K562 (cell line): ENCODE data around the gene PAN3. TPM values are rescaled to one million over a fixed set of nuclear protein-coding genes. Genes with fewer than 3 reads are reported as not detected.

Experiments used
- AFF4 ChIP-seq: sonication (generic); formaldehyde crosslinking; IDR thresholded peaks from 2 replicates; pipeline ENCODE4 v1.8.0; 2023; ENCODE audit warnings: mild to moderate bottlenecking, missing genetic modification reagents
- CBFA2T2 ChIP-seq: fragments of 450-650 bp; conservative IDR thresholded peaks from 2 replicates; pipeline ENCODE4 v1.6.1; 2017; ENCODE audit warnings: mild to moderate bottlenecking
- ELF1 ChIP-seq: fragments of 200-800 bp; sonication (Bioruptor generic); IDR thresholded peaks from 2 replicates; pipeline ENCODE4 v1.6.1; 2016; ENCODE audit warnings: missing genetic modification characterization, missing compliant biosample characterization
- ETS1 ChIP-seq: conservative IDR thresholded peaks from 2 replicates; pipeline ENCODE4 v1.6.1; 2011; ENCODE audit warnings: low read depth, mild to moderate bottlenecking, low read length; ENCODE audit not compliant: control insufficient read depth
- FIP1L1 ChIP-seq: fragments of 200-400 bp; formaldehyde crosslinking; IDR thresholded peaks from 2 replicates; pipeline ENCODE4 v1.6.1; 2018; ENCODE audit warnings: mild to moderate bottlenecking, low read depth, low read length; ENCODE audit not compliant: poor library complexity, severe bottlenecking
- GABPA ChIP-seq: fragments of 200-800 bp; sonication (Bioruptor generic); conservative IDR thresholded peaks from 2 replicates; pipeline ENCODE4 v1.6.1; 2016; ENCODE audit warnings: low read depth, missing genetic modification characterization, missing compliant biosample characterization
- GABPB1 ChIP-seq: sonication (generic); formaldehyde crosslinking; IDR thresholded peaks from 2 replicates; pipeline ENCODE4 v1.8.0; 2022; ENCODE audit warnings: mild to moderate bottlenecking, missing genetic modification reagents
- HDAC8 ChIP-seq: fragments of 450-650 bp; IDR thresholded peaks from 2 replicates; pipeline ENCODE4 v1.6.1; 2016; ENCODE audit warnings: mild to moderate bottlenecking, missing genetic modification characterization, moderate library complexity, missing compliant biosample characterization
- ILF3 ChIP-seq: fragments of 450-650 bp; IDR thresholded peaks from 2 replicates; pipeline ENCODE4 v1.6.1; 2018; ENCODE audit warnings: antibody characterized with exemption, mild to moderate bottlenecking, moderate library complexity, borderline replicate concordance
- LCOR ChIP-seq: sonication (generic); formaldehyde crosslinking; IDR thresholded peaks from 2 replicates; pipeline ENCODE4 v1.8.0; 2022; ENCODE audit warnings: mild to moderate bottlenecking, missing genetic modification reagents
- MTF1 ChIP-seq: fragments of 250-450 bp; sonication (Bioruptor Pico); IDR thresholded peaks from 2 replicates; pipeline ENCODE4 v1.9.0; 2021; ENCODE audit warnings: moderate library complexity, mild to moderate bottlenecking, inconsistent platforms, borderline replicate concordance
- PCBP1 ChIP-seq: fragments of 200-400 bp; formaldehyde crosslinking; IDR thresholded peaks from 2 replicates; pipeline ENCODE4 v1.6.1; 2018; ENCODE audit warnings: mild to moderate bottlenecking, low read depth, low read length; ENCODE audit not compliant: poor library complexity, severe bottlenecking
- RNF2 ChIP-seq: sonication (generic); IDR thresholded peaks from 2 replicates; pipeline ENCODE4 v1.6.1; 2016
- TBP ChIP-seq: optimal IDR thresholded peaks from 2 replicates; pipeline ENCODE3; 2011; ENCODE audit warnings: low read depth, low read length, improper control_type of control experiment
- polyA plus RNA-seq, 8 experiments: library from polyadenylated mRNA; depleted of rRNA in 4 of 8; stranded (reverse) in 5 of 8; unstranded in 3 of 8; fragments of >200 nt; fragmentation: Nextera tagmentation in 2 of 8; fragmentation: Illumina TruSeq in 1 of 8; extraction: Ambion mirVana in 2 of 8; extraction: Trizol in 1 of 8; gene quantifications; 2 replicates each; pipeline versions ENCODE4 v1.2.1 to v1.2.3, GENCODE V29; 2011 to 2014; ENCODE audit warnings: inconsistent platforms in 1 of 8, missing spikeins in 1 of 8
- total RNA-seq, 7 experiments: library from RNA; depleted of rRNA in 6 of 7; stranded (reverse); fragments of >200 nt in 6 of 7; fragmentation: Illumina TruSeq in 2 of 7; extraction: Trizol in 2 of 7; gene quantifications; 2 replicates each; pipeline versions ENCODE4 v1.2.1 to v1.2.3, GENCODE V29; 2011 to 2021; ENCODE audit warnings: low replicate concordance in 1 of 7
- TF ChIP-seq, protein P1 (sequence below): IDR thresholded peaks from 2 replicates; pipeline ENCODE4 v1.6.1; 2012; ENCODE audit warnings: low read depth, low read length, improper control_type of control experiment, borderline replicate concordance
- TF ChIP-seq, protein P2 (sequence below): fragments of 450-650 bp; IDR thresholded peaks from 2 replicates; pipeline ENCODE4 v1.6.1; 2016; ENCODE audit warnings: missing biosample characterization, missing genetic modification characterization
- TF ChIP-seq, protein P3 (sequence below), 3 experiments: fragments of 200-800 bp in 1 of 3; sonication (Bioruptor generic) in 1 of 3; sonication (generic) in 1 of 3; formaldehyde crosslinking in 1 of 3; IDR thresholded peaks; 2 replicates each; pipeline versions ENCODE4 v1.6.1 to v1.8.0; 2016 to 2022; ENCODE audit warnings: mild to moderate bottlenecking in 2 of 3, missing compliant biosample characterization in 2 of 3, missing genetic modification characterization in 2 of 3, missing genetic modification reagents in 1 of 3

Gene PAN3
- total and polyA plus RNA-seq, 9 of the 15 experiments (the other 6 are each of a cell fraction or from before 2014, with no cell fraction given) = 7.2 to 19.9 (median 11.6) TPM

GRCh38 chr13:28138756-28139470, 568 bp downstream of the PAN3 start (continued):
- TF ChIP-seq TBP = peak; percentile 70
- no peak for TF ChIP-seq AFF4
- TF ChIP-seq ETS1 = peak; percentile 48; the same call in 1 of the 2 replicates
- no peak for TF ChIP-seq CBFA2T2
- TF ChIP-seq HDAC8 (tag) = no peak
- TF ChIP-seq ELF1 = peak; percentile 49
- TF ChIP-seq, protein P1, sequence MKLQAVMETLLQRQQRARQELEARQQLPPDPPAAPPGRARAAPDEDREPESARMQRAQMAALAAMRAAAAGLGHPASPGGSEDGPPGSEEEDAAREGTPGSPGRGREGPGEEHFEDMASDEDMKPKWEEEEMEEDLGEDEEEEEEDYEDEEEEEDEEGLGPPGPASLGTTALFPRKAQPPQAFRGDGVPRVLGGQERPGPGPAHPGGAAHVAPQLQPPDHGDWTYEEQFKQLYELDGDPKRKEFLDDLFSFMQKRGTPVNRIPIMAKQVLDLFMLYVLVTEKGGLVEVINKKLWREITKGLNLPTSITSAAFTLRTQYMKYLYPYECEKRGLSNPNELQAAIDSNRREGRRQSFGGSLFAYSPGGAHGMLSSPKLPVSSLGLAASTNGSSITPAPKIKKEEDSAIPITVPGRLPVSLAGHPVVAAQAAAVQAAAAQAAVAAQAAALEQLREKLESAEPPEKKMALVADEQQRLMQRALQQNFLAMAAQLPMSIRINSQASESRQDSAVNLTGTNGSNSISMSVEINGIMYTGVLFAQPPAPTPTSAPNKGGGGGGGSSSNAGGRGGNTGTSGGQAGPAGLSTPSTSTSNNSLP = no peak
- TF ChIP-seq LCOR (CRISPR knock-in tag) = no peak
- peak; percentile 33 for TF ChIP-seq FIP1L1
- peak; percentile 76 for TF ChIP-seq GABPA
- peak; percentile 9 for TF ChIP-seq PCBP1
- TF ChIP-seq, protein P2, sequence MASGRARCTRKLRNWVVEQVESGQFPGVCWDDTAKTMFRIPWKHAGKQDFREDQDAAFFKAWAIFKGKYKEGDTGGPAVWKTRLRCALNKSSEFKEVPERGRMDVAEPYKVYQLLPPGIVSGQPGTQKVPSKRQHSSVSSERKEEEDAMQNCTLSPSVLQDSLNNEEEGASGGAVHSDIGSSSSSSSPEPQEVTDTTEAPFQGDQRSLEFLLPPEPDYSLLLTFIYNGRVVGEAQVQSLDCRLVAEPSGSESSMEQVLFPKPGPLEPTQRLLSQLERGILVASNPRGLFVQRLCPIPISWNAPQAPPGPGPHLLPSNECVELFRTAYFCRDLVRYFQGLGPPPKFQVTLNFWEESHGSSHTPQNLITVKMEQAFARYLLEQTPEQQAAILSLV = no peak
- no peak for TF ChIP-seq ILF3
- TF ChIP-seq, protein P3, sequence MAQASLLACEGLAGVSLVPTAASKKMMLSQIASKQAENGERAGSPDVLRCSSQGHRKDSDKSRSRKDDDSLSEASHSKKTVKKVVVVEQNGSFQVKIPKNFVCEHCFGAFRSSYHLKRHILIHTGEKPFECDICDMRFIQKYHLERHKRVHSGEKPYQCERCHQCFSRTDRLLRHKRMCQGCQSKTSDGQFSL (CRISPR knock-in tag; IDR thresholded peaks at IDR 0.05) = peak; percentile 93
- TF ChIP-seq, protein P3 (tag; IDR thresholded peaks at IDR 0.05) = peak in 1 of 2 experiments; percentile 87; a peak in 2 of 4 replicates
- no peak for TF ChIP-seq MTF1 (CRISPR knock-in tag)
- no peak for TF ChIP-seq GABPB1 (CRISPR knock-in tag)
- TF ChIP-seq RNF2 = peak; percentile 28; the same call in 1 of the 2 replicates
